ENCODE data around the gene VWF. TPM values are rescaled to one million over a fixed set of nuclear protein-coding genes. Genes with fewer than 3 reads are reported as not detected.
A peak's percentile ranks its signal among the peaks of the same experiment; 100 is the strongest.

The VWF gene
- total and polyA plus RNA-seq, 2 of the 13 experiments (the other 11 are each of a cell fraction or from before 2014, with no cell fraction given) = 0.20 to 0.25 TPM

DNA sequence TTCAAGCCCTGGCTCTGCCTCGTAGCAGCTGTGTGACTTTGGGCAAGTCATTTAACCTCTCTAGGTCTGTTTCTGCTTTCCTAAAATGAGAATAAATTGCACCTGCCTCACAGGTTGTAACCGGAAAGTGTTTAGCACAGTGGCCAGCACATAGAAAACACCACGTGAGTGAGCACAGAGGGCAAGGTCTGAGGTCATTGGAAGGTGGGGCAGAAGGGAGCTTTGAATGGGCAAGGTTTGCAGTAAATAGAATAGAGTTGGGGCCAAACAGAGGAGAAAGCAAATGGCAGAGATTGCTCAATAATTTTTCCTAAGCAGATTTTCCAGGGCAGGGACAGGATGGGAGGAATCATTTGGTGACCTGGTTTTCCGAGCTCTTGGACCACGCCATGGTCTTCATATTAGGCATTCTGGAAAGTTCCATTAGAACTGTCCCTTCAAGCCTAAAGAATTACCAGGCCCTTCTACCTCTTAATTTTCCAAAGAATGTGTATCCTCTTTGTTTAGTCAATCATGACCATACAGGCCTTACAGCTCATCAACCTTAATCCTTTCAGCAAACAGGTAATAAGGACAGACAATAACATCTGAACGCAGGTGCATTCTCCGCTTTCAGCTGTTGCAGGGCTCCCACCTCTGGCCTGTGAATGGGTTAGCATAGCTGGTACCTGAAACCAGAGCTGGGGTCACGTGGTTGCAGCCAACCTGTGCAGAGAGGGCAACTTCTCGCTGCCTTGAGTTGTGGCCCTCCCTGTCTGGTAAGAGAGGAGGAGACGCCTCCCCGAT is 53.8 kb downstream of the VWF start (continued):
- no peak for TF ChIP-seq NCOA5 (CRISPR knock-in tag; IDR thresholded peaks at IDR 0.05)
- no peak for TF ChIP-seq SOX6 (IDR thresholded peaks at IDR 0.05)
- peak; percentile 96 for TF ChIP-seq SOX6 (CRISPR knock-in tag; IDR thresholded peaks at IDR 0.05)
- peak; percentile 49 for TF ChIP-seq HDAC1 (CRISPR knock-in tag; IDR thresholded peaks at IDR 0.05)
- no peak for TF ChIP-seq RBAK (CRISPR knock-in tag; IDR thresholded peaks at IDR 0.05)
- peak; percentile 71 for TF ChIP-seq BHLHE40 (IDR thresholded peaks at IDR 0.05; ENCODE audit: low read length)
- no peak for TF ChIP-seq ZNF225 (CRISPR knock-in tag; IDR thresholded peaks at IDR 0.05)
- no peak; the same call in 1 of the 2 replicates for TF ChIP-seq ATF1 (CRISPR knock-in tag; IDR thresholded peaks at IDR 0.05)
- no peak for TF ChIP-seq DNMT1 (CRISPR knock-in tag; IDR thresholded peaks at IDR 0.05)
- TF ChIP-seq, protein P1, sequence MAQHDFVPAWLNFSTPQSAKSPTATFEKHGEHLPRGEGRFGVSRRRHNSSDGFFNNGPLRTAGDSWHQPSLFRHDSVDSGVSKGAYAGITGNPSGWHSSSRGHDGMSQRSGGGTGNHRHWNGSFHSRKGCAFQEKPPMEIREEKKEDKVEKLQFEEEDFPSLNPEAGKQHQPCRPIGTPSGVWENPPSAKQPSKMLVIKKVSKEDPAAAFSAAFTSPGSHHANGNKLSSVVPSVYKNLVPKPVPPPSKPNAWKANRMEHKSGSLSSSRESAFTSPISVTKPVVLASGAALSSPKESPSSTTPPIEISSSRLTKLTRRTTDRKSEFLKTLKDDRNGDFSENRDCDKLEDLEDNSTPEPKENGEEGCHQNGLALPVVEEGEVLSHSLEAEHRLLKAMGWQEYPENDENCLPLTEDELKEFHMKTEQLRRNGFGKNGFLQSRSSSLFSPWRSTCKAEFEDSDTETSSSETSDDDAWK (CRISPR knock-in tag; IDR thresholded peaks at IDR 0.05) = no peak
- peak; percentile 63 for TF ChIP-seq NR2C2 (CRISPR knock-in tag; IDR thresholded peaks at IDR 0.05; ENCODE audit: borderline replicate concordance)
- peak; percentile 51; the same call in 1 of the 2 replicates for TF ChIP-seq BCL6 (CRISPR knock-in tag; IDR thresholded peaks at IDR 0.05)
- TF ChIP-seq ISX (CRISPR knock-in tag; conservative IDR thresholded peaks at IDR 0.05) = no peak
- TF ChIP-seq PHF5A (CRISPR knock-in tag; IDR thresholded peaks at IDR 0.05; ENCODE audit: low read depth, unreplicated experiment) = no peak
- TF ChIP-seq KAT7 (CRISPR knock-in tag; IDR thresholded peaks at IDR 0.05; ENCODE audit: borderline replicate concordance) = no peak
- TF ChIP-seq EZH2 (conservative IDR thresholded peaks at IDR 0.05; ENCODE audit: low read depth, low read length) = no peak
- TF ChIP-seq ZNF720 (CRISPR knock-in tag; IDR thresholded peaks at IDR 0.05) = no peak
- no peak for TF ChIP-seq SAFB2 (CRISPR knock-in tag; IDR thresholded peaks at IDR 0.05; ENCODE audit: borderline replicate concordance, low read depth)
- TF ChIP-seq PRPF4 (IDR thresholded peaks at IDR 0.05; ENCODE audit: low read depth, low read length, poor library complexity, severe bottlenecking) = no peak
- TF ChIP-seq, protein P2, sequence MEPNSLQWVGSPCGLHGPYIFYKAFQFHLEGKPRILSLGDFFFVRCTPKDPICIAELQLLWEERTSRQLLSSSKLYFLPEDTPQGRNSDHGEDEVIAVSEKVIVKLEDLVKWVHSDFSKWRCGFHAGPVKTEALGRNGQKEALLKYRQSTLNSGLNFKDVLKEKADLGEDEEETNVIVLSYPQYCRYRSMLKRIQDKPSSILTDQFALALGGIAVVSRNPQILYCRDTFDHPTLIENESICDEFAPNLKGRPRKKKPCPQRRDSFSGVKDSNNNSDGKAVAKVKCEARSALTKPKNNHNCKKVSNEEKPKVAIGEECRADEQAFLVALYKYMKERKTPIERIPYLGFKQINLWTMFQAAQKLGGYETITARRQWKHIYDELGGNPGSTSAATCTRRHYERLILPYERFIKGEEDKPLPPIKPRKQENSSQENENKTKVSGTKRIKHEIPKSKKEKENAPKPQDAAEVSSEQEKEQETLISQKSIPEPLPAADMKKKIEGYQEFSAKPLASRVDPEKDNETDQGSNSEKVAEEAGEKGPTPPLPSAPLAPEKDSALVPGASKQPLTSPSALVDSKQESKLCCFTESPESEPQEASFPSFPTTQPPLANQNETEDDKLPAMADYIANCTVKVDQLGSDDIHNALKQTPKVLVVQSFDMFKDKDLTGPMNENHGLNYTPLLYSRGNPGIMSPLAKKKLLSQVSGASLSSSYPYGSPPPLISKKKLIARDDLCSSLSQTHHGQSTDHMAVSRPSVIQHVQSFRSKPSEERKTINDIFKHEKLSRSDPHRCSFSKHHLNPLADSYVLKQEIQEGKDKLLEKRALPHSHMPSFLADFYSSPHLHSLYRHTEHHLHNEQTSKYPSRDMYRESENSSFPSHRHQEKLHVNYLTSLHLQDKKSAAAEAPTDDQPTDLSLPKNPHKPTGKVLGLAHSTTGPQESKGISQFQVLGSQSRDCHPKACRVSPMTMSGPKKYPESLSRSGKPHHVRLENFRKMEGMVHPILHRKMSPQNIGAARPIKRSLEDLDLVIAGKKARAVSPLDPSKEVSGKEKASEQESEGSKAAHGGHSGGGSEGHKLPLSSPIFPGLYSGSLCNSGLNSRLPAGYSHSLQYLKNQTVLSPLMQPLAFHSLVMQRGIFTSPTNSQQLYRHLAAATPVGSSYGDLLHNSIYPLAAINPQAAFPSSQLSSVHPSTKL (CRISPR knock-in tag; IDR thresholded peaks at IDR 0.05) = peak; percentile 76
- TF ChIP-seq, protein P3, sequence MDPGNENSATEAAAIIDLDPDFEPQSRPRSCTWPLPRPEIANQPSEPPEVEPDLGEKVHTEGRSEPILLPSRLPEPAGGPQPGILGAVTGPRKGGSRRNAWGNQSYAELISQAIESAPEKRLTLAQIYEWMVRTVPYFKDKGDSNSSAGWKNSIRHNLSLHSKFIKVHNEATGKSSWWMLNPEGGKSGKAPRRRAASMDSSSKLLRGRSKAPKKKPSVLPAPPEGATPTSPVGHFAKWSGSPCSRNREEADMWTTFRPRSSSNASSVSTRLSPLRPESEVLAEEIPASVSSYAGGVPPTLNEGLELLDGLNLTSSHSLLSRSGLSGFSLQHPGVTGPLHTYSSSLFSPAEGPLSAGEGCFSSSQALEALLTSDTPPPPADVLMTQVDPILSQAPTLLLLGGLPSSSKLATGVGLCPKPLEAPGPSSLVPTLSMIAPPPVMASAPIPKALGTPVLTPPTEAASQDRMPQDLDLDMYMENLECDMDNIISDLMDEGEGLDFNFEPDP (CRISPR knock-in tag; conservative IDR thresholded peaks at IDR 0.05) = no peak
- TF ChIP-seq NFKBIZ (CRISPR knock-in tag; IDR thresholded peaks at IDR 0.05) = no peak
- TF ChIP-seq, protein P4, sequence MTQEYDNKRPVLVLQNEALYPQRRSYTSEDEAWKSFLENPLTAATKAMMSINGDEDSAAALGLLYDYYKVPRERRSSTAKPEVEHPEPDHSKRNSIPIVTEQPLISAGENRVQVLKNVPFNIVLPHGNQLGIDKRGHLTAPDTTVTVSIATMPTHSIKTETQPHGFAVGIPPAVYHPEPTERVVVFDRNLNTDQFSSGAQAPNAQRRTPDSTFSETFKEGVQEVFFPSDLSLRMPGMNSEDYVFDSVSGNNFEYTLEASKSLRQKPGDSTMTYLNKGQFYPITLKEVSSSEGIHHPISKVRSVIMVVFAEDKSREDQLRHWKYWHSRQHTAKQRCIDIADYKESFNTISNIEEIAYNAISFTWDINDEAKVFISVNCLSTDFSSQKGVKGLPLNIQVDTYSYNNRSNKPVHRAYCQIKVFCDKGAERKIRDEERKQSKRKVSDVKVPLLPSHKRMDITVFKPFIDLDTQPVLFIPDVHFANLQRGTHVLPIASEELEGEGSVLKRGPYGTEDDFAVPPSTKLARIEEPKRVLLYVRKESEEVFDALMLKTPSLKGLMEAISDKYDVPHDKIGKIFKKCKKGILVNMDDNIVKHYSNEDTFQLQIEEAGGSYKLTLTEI (CRISPR knock-in tag; conservative IDR thresholded peaks at IDR 0.05) = no peak
- no peak for TF ChIP-seq RORA (CRISPR knock-in tag; IDR thresholded peaks at IDR 0.05)

All from HepG2 (cell line).